Gastroesophageal sphincter (tissue), 3 donors: ENCODE data around the gene PRG3.

Source experiments
- CTCF ChIP-seq, 4 experiments: fragments of 200-600 bp in 2 of 4; fragments of 450-650 bp in 2 of 4; sonication (generic) in 1 of 4; IDR thresholded peaks; one replicate each; pipeline ENCODE4 v1.5.1; 2017 to 2019; ENCODE audit warnings: antibody characterized with exemption in 4 of 4, mild to moderate bottlenecking in 2 of 4, moderate library complexity in 2 of 4
- POLR2AphosphoS5 ChIP-seq: sonication (generic); formaldehyde crosslinking; IDR thresholded peaks from one replicate; pipeline ENCODE4 v1.6.1; 2017; ENCODE audit warnings: antibody characterized with exemption

- TF ChIP-seq CTCF (IDR thresholded peaks at IDR 0.05) (no peak), POLR2AphosphoS5 (no peak)
Measured at GRCh38 chr11:57368106-57368844, 12.7 kb downstream of the PRG3 start.
